Hair follicular keratinocyte (primary cell): ENCODE measurements around the gene BLOC1S6. TPM values are rescaled to one million over a fixed set of nuclear protein-coding genes. Genes with fewer than 3 reads are reported as not detected.

Source experiments
- total RNA-seq: library from RNA; depleted of rRNA; stranded (reverse); fragments of >200 nt; gene quantifications from 2 replicates; pipeline ENCODE4 v1.2.3, GENCODE V29; 2015

BLOC1S6 gene, protein sequence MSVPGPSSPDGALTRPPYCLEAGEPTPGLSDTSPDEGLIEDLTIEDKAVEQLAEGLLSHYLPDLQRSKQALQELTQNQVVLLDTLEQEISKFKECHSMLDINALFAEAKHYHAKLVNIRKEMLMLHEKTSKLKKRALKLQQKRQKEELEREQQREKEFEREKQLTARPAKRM
- 28.6 and 33.6 TPM in 2 replicates for total RNA-seq

DNA sequence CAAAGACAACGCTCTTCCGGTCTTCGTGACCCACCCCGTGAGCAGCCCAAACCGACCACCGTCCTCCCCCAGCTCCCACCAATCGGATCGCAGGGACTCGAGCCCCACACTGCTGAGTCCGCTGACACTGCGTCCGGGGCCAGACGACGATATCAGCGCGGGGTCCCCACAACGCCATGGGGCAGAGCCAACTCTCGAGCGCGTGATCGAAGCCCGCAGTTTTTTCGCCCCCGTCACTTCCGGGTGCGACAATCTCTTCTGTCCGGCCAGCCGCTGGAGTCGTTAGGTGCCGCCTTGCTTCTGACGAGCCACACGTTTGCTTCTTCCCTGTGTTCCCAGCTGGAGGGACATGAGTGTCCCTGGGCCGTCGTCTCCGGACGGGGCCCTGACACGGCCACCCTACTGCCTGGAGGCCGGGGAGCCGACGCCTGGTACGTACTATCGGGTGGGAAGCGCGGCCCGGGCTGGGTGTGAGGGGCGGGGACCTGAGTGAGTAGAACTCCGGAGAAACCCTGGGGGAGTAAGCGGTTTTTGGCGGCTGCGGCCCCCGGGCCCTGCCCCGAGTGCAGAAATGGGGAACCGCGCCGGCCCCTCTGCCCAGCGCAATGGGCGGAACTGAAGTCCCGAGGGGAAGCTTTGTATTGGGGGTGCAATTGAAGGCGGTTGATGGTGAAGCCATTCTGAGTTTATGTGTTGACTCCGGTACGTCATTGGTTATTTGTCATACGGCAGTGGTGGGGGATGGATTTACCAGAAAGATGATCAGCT lies at the start of gene BLOC1S6:
Gene BLOC1S6 (plus strand): TSS at position 285 of the 768 bp plus-strand sequence. CDS start 65 bp downstream, at position 350.

DNA sequence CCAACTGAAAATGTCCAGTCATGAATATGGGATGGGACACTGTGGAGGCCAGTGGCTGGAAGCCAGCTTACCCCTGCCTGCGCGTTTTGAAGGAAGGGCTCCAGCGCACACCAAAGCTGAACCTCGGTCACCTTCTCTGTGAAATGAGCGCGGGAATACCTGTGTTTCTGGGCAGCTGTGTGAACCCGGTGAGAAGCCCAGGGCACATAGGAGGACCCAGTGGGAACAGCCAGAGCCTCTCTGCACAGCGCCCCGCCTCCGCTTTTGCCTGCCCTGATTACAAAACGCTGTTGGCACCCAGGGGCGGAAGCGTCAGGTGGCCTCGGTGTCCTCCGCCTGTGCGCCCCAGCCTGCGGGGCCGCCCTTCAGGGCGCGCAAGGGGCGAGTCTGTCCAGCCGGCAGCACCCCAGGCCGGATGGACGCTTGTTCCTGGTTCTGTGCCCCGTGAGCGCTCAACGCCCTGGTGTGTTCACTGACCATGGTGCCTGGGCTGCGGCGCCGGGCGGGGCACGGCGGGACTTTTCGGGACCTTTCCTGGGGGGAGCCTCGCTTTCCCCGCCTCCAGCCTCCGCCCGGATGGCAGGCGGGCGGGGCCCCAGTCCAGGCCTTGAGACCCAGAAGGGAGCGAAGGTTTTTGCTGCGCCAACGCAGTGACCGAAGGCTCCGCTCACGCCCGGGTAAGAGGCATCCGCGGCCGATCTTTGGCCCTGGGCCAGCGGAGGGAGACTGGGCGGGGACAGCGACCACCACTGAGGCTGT lies 47.4 kb downstream of the BLOC1S6 start, which contains the start of gene SQOR:
Gene SQOR (plus strand): TSS at position 598 of the 759 bp plus-strand sequence. CDS start 23,895 bp downstream, outside the sequence.

Other genes with a start within 250 kb of the BLOC1S6 start
- 0.61 TPM in 1 of 2 replicates, not detected in the other for gene GATM, start 208.8 kb upstream of the BLOC1S6 start, total RNA-seq
- gene SLC30A4, start 64.6 kb upstream of the BLOC1S6 start, total RNA-seq: 1.7 and 4.0 TPM in 2 replicates
- gene SQOR, start 47.6 kb downstream of the BLOC1S6 start, total RNA-seq: 159 and 198 TPM in 2 replicates